Nephron progenitor cell (in vitro differentiated cells): ENCODE measurements around the gene ABLIM3.

Experiments used
- DNase-seq: peaks from one replicate; pipeline ENCODE4 v3.0.0; 2021
- H3K27ac Mint-ChIP-seq: 2 replicates; pipeline ENCODE4 v1.8.0; 2021; ENCODE audit warnings: mild to moderate bottlenecking, moderate library complexity, mixed read lengths
- H3K27me3 Mint-ChIP-seq: 2 replicates; pipeline ENCODE4 v1.8.0; 2021; ENCODE audit warnings: mild to moderate bottlenecking, low read depth, mixed read lengths; ENCODE audit not compliant: poor library complexity
- H3K36me3 Mint-ChIP-seq: 2 replicates; pipeline ENCODE4 v1.8.0; 2021; ENCODE audit warnings: low read depth, mixed read lengths
- H3K4me1 Mint-ChIP-seq: 2 replicates; pipeline ENCODE4 v1.8.0; 2021; ENCODE audit warnings: mixed read lengths
- H3K4me3 Mint-ChIP-seq: 2 replicates; pipeline ENCODE4 v1.8.0; 2021; ENCODE audit warnings: mild to moderate bottlenecking, moderate library complexity, mixed read lengths
- H3K9me3 Mint-ChIP-seq: 2 replicates; pipeline ENCODE4 v1.8.0; 2021; ENCODE audit warnings: mild to moderate bottlenecking, moderate library complexity, mixed read lengths
- CTCF ChIP-seq: fragments of 200-600 bp; sonication (generic); IDR thresholded peaks from 2 replicates; pipeline ENCODE4 v1.5.0; 2021; ENCODE audit warnings: antibody characterized with exemption

The ABLIM3 gene

GRCh38 chr5:149151717-149152116, 10.4 kb downstream of the ABLIM3 start:
- no peaks in the 10 kb centered on the region for H3K9me3 Mint-ChIP-seq
- peaks cover 7% of the 10 kb centered on the region for H3K27me3 Mint-ChIP-seq
- no peak overlapping the region for H3K27ac Mint-ChIP-seq
- DNase-seq, result no peak
- no peaks in the 10 kb centered on the region for H3K36me3 Mint-ChIP-seq
- TF ChIP-seq CTCF, result no peak
- no peak overlapping the region for H3K4me3 Mint-ChIP-seq
- H3K4me1 Mint-ChIP-seq, result peaks cover 12% of the 10 kb centered on the region

GRCh38 chr5:149152317-149152746, 11.0 kb downstream of the ABLIM3 start:
- TF ChIP-seq CTCF, result no peak
- no peaks in the 10 kb centered on the region for H3K9me3 Mint-ChIP-seq

GRCh38 chr5:149153193-149153750, 12.0 kb downstream of the ABLIM3 start:
- no peak for TF ChIP-seq CTCF
- Mint-ChIP-seq H3K27ac (peak overlapping the region; percentile 2), H3K4me1 (peaks cover 12% of the 10 kb centered on the region), H3K9me3 (no peaks in the 10 kb centered on the region), H3K27me3 (peaks cover 7% of the 10 kb centered on the region), H3K36me3 (no peaks in the 10 kb centered on the region), H3K4me3 (no peak overlapping the region)
- no peak for DNase-seq

More at GRCh38 chr5:149152317-149152746, 11.0 kb downstream of the ABLIM3 start:
- DNase-seq, result no peak
- H3K4me3 Mint-ChIP-seq, result no peak overlapping the region
- no peak overlapping the region for H3K27ac Mint-ChIP-seq
- peaks cover 7% of the 10 kb centered on the region for H3K27me3 Mint-ChIP-seq
- no peaks in the 10 kb centered on the region for H3K36me3 Mint-ChIP-seq
- peaks cover 12% of the 10 kb centered on the region for H3K4me1 Mint-ChIP-seq

- Mint-ChIP-seq H3K27me3 (peaks cover 7% of the 10 kb centered on the region), H3K9me3 (no peaks in the 10 kb centered on the region), H3K4me3 (no peak overlapping the region), H3K36me3 (no peaks in the 10 kb centered on the region), H3K27ac (no peak overlapping the region), H3K4me1 (peaks cover 12% of the 10 kb centered on the region)
- no peak for DNase-seq
- TF ChIP-seq CTCF, result no peak
Measured at GRCh38 chr5:149153751-149154610, 12.7 kb downstream of the ABLIM3 start.

- H3K27ac Mint-ChIP-seq, result no peak overlapping the region
- no peak for TF ChIP-seq CTCF
- DNase-seq, result no peak
- H3K9me3 Mint-ChIP-seq, result no peaks in the 10 kb centered on the region
- H3K4me1 Mint-ChIP-seq, result peaks cover 12% of the 10 kb centered on the region
- H3K4me3 Mint-ChIP-seq, result no peak overlapping the region
- no peaks in the 10 kb centered on the region for H3K36me3 Mint-ChIP-seq
- H3K27me3 Mint-ChIP-seq, result peaks cover 7% of the 10 kb centered on the region
Measured at GRCh38 chr5:149154650-149155049, 13.4 kb downstream of the ABLIM3 start.
